GM23338 (cell line): ENCODE measurements around the gene THSD8. TPM values are rescaled to one million over a fixed set of nuclear protein-coding genes. Genes with fewer than 3 reads are reported as not detected.

Experiments used
- ATAC-seq: fragments of 200-7000 bp; cut with Tn5 transposase; 3 replicates; pipeline ENCODE4 v1.9.1; 2020
- DNase-seq: peaks from one replicate; pipeline ENCODE4 v3.0.0-alpha.2; 2015; ENCODE audit warnings: low spot score
- H2AFZ ChIP-seq: fragments of 200-600 bp; sonication (generic); 2 replicates; pipeline ENCODE4 v1.8.0; 2016; ENCODE audit warnings: antibody characterized with exemption, mild to moderate bottlenecking, moderate library complexity
- H3F3A ChIP-seq: fragments of 200-600 bp; sonication (generic); replicated peaks from 2 replicates; pipeline ENCODE4 v1.8.0; 2017; ENCODE audit warnings: antibody characterized with exemption, mixed run types, low read depth
- H3K27ac ChIP-seq: fragments of 200-600 bp; sonication (generic); 2 replicates; pipeline ENCODE4 v1.6.1; 2016; ENCODE audit warnings: low read depth
- H3K27me3 ChIP-seq: fragments of 200-600 bp; sonication (generic); 2 replicates; pipeline ENCODE4 v1.8.0; 2016; ENCODE audit warnings: mild to moderate bottlenecking, mixed run types, moderate library complexity; ENCODE audit not compliant: insufficient read depth
- H3K36me3 ChIP-seq: fragments of 200-600 bp; sonication (generic); 2 replicates; pipeline ENCODE4 v1.8.0; 2016; ENCODE audit warnings: mild to moderate bottlenecking; ENCODE audit not compliant: insufficient read depth
- H3K4me1 ChIP-seq: fragments of 200-600 bp; sonication (generic); 2 replicates; pipeline ENCODE4 v1.8.0; 2016; ENCODE audit warnings: mild to moderate bottlenecking, moderate library complexity; ENCODE audit not compliant: insufficient read depth
- H3K4me2 ChIP-seq: fragments of 200-600 bp; sonication (generic); 2 replicates; pipeline ENCODE4 v1.7.1; 2017; ENCODE audit warnings: mixed run types
- H3K4me3 ChIP-seq: fragments of 200-600 bp; sonication (generic); 2 replicates; pipeline ENCODE4 v1.6.1; 2016; ENCODE audit warnings: mixed run types
- H3K79me2 ChIP-seq: fragments of 200-600 bp; sonication (generic); replicated peaks from 2 replicates; pipeline ENCODE4 v1.8.0; 2017; ENCODE audit warnings: mild to moderate bottlenecking; ENCODE audit not compliant: insufficient read depth
- H3K9me2 ChIP-seq: fragments of 200-600 bp; sonication (generic); 2 replicates; pipeline ENCODE4 v1.8.0; 2017; ENCODE audit not compliant: insufficient read depth
- H4K20me1 ChIP-seq: fragments of 200-600 bp; sonication (generic); replicated peaks from 2 replicates; pipeline ENCODE4 v1.8.0; 2017; ENCODE audit warnings: mild to moderate bottlenecking; ENCODE audit not compliant: insufficient read depth
- H3K27ac Mint-ChIP-seq: 2 replicates; pipeline ENCODE4 v1.8.0; 2020; ENCODE audit warnings: inconsistent platforms, mild to moderate bottlenecking, moderate library complexity, mixed read lengths
- H3K27me3 Mint-ChIP-seq: 3 replicates; pipeline ENCODE4 v1.8.0; 2022; ENCODE audit warnings: low read depth, mild to moderate bottlenecking, moderate library complexity, mixed read lengths, inconsistent platforms; ENCODE audit not compliant: insufficient read depth, poor library complexity
- H3K36me3 Mint-ChIP-seq: 3 replicates; pipeline ENCODE4 v1.8.0; 2021; ENCODE audit warnings: low read depth, mild to moderate bottlenecking, inconsistent platforms, moderate library complexity, mixed read lengths
- H3K4me1 Mint-ChIP-seq: 3 replicates; pipeline ENCODE4 v1.8.0; 2020; ENCODE audit warnings: mild to moderate bottlenecking, inconsistent platforms, mixed read lengths
- H3K4me3 Mint-ChIP-seq: 3 replicates; pipeline ENCODE4 v1.8.0; 2021; ENCODE audit warnings: moderate library complexity, mild to moderate bottlenecking, inconsistent platforms, mixed read lengths
- H3K9me3 Mint-ChIP-seq: 3 replicates; pipeline ENCODE4 v1.8.0; 2020; ENCODE audit warnings: moderate library complexity, mild to moderate bottlenecking, inconsistent platforms, mixed read lengths
- CREB1 ChIP-seq: fragments of 250-450 bp; sonication (Bioruptor Pico); IDR thresholded peaks from 2 replicates; pipeline ENCODE4 v1.5.0; 2020; ENCODE audit warnings: low read depth, mild to moderate bottlenecking, moderate library complexity
- NANOG ChIP-seq: IDR thresholded peaks from 2 replicates; pipeline ENCODE4 v1.6.1; 2016; ENCODE audit warnings: antibody characterized with exemption, borderline replicate concordance
- polyA plus RNA-seq: library from polyadenylated mRNA; unstranded; fragments of >200 nt; fragmentation: Nextera tagmentation; extraction: Ambion mirVana; gene quantifications from 2 replicates; pipeline ENCODE4 v1.2.1, GENCODE V29; 2016
- total RNA-seq: library from RNA; depleted of rRNA; stranded (reverse); fragments of >200 nt; shearing (Covaris generic); gene quantifications from 2 replicates; pipeline ENCODE4 v1.2.3, GENCODE V29; 2014
- TF ChIP-seq, protein P1 (sequence below), 2 experiments: fragments of 200-600 bp in 1 of 2; sonication (generic) in 1 of 2; conservative IDR thresholded peaks; 2 replicates each; pipeline versions ENCODE4 v1.5.1 to v1.6.1; 2016 to 2017; ENCODE audit warnings: antibody characterized with exemption in 2 of 2, low read depth in 2 of 2, mild to moderate bottlenecking in 2 of 2, moderate library complexity in 1 of 2
- TF ChIP-seq, protein P2 (sequence below): IDR thresholded peaks from 2 replicates; pipeline ENCODE4 v1.6.1; 2016; ENCODE audit warnings: antibody characterized with exemption
- TF ChIP-seq, protein P3 (sequence below): IDR thresholded peaks from one replicate; pipeline ENCODE4 v1.6.1; 2018; ENCODE audit warnings: antibody characterized with exemption; ENCODE audit not compliant: unreplicated experiment

The THSD8 gene
- total and polyA plus RNA-seq, 2 experiments from 2014 or later, result 0.38 to 38.5 TPM

DNA sequence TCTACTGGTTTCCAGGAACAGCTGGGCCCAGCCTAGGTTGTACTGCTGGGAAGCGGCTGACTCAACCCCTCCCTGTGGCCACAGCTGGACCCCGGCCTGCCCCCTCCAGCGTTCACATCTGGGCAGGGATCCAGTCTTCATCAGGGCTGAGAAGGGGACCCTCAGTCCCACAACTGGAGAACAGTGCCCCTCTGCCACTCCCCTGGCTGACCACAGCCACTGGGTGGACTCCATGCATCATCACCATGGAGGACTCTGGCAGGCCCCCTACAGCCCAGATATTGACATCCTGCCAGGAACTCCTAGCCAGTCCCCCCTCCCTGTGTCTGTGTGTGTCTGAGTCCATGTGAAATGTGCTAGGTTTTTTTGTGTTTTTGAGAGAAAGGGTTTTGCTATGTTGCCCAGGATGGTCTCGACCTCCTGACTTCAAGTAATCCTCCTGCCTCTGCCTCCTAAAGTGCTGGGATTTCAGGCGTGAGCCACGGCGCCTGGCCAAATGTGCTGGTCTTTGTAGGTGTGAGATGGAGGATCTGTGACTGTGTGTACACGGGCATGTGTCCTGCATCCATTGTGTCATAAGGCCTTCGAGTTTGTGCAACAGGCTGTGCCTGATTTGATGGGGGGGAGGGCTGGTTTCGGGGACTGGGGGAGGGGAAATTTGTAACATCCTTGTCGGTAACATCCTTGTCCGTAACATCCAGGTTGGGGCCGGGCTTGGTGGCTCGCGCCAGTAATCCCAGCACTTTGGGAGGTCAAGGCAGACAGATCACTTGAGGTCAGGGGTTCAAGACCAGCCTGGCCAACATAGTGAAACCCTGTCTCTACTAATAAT, 22.5 kb upstream of the THSD8 start:
- no peak for ATAC-seq
- Histone ChIP-seq H4K20me1 (no peaks in the 10 kb centered on the region), H3K4me3 (peak overlapping the region; percentile 83), H3K27me3 (no peaks in the 10 kb centered on the region), H3K9me2 (no peaks in the 10 kb centered on the region), H3F3A (peaks cover 37% of the 10 kb centered on the region), H3K36me3 (0 out of 2 replicates have a peak, but pooled peaks cover 2% of the 10 kb centered on the region), H3K27ac (peak overlapping the region; percentile 79), H3K79me2 (no peaks in the 10 kb centered on the region), H2AFZ (peak overlapping the region; percentile 19; the same call in 1 of the 2 replicates), H3K4me2 (peak overlapping the region; percentile 98), H3K4me1 (peaks cover 25% of the 10 kb centered on the region)
- H3K9me3 Mint-ChIP-seq, result no peaks in the 10 kb centered on the region
- H3K36me3 Mint-ChIP-seq, result peaks cover 5% of the 10 kb centered on the region
- peak; percentile 46 for DNase-seq
- peaks cover 26% of the 10 kb centered on the region for H3K4me1 Mint-ChIP-seq
- TF ChIP-seq, protein P1, sequence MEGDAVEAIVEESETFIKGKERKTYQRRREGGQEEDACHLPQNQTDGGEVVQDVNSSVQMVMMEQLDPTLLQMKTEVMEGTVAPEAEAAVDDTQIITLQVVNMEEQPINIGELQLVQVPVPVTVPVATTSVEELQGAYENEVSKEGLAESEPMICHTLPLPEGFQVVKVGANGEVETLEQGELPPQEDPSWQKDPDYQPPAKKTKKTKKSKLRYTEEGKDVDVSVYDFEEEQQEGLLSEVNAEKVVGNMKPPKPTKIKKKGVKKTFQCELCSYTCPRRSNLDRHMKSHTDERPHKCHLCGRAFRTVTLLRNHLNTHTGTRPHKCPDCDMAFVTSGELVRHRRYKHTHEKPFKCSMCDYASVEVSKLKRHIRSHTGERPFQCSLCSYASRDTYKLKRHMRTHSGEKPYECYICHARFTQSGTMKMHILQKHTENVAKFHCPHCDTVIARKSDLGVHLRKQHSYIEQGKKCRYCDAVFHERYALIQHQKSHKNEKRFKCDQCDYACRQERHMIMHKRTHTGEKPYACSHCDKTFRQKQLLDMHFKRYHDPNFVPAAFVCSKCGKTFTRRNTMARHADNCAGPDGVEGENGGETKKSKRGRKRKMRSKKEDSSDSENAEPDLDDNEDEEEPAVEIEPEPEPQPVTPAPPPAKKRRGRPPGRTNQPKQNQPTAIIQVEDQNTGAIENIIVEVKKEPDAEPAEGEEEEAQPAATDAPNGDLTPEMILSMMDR (conservative IDR thresholded peaks at IDR 0.05; ENCODE audit: low read depth in 2 of 2), result peak; percentile 17 to 37; a peak in 3 of 4 replicates
- TF ChIP-seq, protein P2, sequence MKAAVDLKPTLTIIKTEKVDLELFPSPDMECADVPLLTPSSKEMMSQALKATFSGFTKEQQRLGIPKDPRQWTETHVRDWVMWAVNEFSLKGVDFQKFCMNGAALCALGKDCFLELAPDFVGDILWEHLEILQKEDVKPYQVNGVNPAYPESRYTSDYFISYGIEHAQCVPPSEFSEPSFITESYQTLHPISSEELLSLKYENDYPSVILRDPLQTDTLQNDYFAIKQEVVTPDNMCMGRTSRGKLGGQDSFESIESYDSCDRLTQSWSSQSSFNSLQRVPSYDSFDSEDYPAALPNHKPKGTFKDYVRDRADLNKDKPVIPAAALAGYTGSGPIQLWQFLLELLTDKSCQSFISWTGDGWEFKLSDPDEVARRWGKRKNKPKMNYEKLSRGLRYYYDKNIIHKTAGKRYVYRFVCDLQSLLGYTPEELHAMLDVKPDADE, result no peak
- TF ChIP-seq, protein P3, sequence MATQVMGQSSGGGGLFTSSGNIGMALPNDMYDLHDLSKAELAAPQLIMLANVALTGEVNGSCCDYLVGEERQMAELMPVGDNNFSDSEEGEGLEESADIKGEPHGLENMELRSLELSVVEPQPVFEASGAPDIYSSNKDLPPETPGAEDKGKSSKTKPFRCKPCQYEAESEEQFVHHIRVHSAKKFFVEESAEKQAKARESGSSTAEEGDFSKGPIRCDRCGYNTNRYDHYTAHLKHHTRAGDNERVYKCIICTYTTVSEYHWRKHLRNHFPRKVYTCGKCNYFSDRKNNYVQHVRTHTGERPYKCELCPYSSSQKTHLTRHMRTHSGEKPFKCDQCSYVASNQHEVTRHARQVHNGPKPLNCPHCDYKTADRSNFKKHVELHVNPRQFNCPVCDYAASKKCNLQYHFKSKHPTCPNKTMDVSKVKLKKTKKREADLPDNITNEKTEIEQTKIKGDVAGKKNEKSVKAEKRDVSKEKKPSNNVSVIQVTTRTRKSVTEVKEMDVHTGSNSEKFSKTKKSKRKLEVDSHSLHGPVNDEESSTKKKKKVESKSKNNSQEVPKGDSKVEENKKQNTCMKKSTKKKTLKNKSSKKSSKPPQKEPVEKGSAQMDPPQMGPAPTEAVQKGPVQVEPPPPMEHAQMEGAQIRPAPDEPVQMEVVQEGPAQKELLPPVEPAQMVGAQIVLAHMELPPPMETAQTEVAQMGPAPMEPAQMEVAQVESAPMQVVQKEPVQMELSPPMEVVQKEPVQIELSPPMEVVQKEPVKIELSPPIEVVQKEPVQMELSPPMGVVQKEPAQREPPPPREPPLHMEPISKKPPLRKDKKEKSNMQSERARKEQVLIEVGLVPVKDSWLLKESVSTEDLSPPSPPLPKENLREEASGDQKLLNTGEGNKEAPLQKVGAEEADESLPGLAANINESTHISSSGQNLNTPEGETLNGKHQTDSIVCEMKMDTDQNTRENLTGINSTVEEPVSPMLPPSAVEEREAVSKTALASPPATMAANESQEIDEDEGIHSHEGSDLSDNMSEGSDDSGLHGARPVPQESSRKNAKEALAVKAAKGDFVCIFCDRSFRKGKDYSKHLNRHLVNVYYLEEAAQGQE, result peak; percentile 5
- no peak overlapping the region; the same call in 1 of the 2 replicates for H3K27ac Mint-ChIP-seq
- peak overlapping the region; percentile 84 for H3K4me3 Mint-ChIP-seq
- peaks cover 12% of the 10 kb centered on the region for H3K27me3 Mint-ChIP-seq

DNA sequence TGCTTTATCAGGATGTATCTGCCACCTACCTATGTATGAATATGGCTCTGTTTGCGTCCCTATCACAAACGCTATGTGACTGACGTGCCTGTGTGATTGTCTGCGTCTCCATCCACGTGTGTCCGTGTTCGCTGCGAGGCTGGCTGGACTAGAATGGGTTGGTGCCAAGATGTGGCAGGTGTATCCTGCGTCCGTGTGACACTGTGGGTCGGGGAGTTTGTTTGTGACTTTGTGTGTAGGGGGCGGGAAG, 19.8 kb upstream of the THSD8 start:
- peaks cover 22% of the 10 kb centered on the region for H3K4me1 ChIP-seq

More for the DNA sequence above, 19.8 kb upstream of the THSD8 start:
- no peaks in the 10 kb centered on the region for H4K20me1 ChIP-seq
- H3K4me2 ChIP-seq, result peak overlapping the region; percentile 86
- Mint-ChIP-seq H3K27ac (no peak overlapping the region; the same call in 1 of the 2 replicates), H3K27me3 (peaks cover 9% of the 10 kb centered on the region), H3K4me1 (peaks cover 23% of the 10 kb centered on the region), H3K4me3 (peak overlapping the region; percentile 68), H3K36me3 (no peaks in the 10 kb centered on the region), H3K9me3 (no peaks in the 10 kb centered on the region)
- peaks cover 31% of the 10 kb centered on the region for H3F3A ChIP-seq
- TF ChIP-seq NANOG, result no peak
- no peak for TF ChIP-seq CREB1 (CRISPR knock-in tag)
- TF ChIP-seq, protein P1 (conservative IDR thresholded peaks at IDR 0.05; ENCODE audit: low read depth in 2 of 2), result no peak
- H3K27me3 ChIP-seq, result no peaks in the 10 kb centered on the region
- DNase-seq (no peak), ATAC-seq (no peak)
- no peaks in the 10 kb centered on the region for H3K9me2 ChIP-seq
- H3K36me3 ChIP-seq, result no peaks in the 10 kb centered on the region
- H3K4me3 ChIP-seq, result peak overlapping the region; percentile 68
- no peaks in the 10 kb centered on the region for H3K79me2 ChIP-seq
- H2AFZ ChIP-seq, result no peak overlapping the region
- no peak overlapping the region for H3K27ac ChIP-seq
